ENCODE measurements around the gene SMIM35.

The SMIM35 gene

DNA sequence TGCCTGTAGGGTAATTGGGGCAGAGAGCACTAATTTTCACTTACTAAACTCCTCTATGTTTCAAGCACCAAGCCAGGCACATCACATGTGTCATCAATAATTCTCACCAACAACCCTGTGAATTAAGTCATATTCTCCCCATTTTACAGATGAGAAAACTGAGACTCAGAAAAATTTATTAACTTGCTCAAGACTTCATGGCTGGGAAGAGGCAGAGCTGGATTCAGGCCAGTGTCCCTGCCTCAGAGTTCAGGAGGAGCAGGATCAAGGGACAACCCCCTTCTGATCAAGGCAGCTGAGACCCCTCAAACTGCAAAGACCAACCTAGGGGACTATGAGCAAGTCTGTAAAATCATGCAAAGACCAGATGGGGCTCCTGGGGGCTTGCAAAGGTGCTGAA, 2.1 kb downstream of the SMIM35 start:
- H3K36me3 ChIP-seq (ENCODE audit: control insufficient read depth, insufficient read depth, low read length), result no peaks in the 10 kb centered on the region
- no peak for DNase-seq (ENCODE audit: extremely low read depth, insufficient read length)
- TF ChIP-seq CTCF (IDR thresholded peaks at IDR 0.05; ENCODE audit: insufficient read depth, low read length, poor library complexity, severe bottlenecking), result no peak
- no peaks in the 10 kb centered on the region; the same call in 1 of the 2 replicates for H3K27me3 ChIP-seq (replicated peaks; ENCODE audit: control insufficient read depth, insufficient read depth, low read length)
- H3K4me3 ChIP-seq (replicated peaks; ENCODE audit: low read depth, low read length), result no peak overlapping the region

DNA sequence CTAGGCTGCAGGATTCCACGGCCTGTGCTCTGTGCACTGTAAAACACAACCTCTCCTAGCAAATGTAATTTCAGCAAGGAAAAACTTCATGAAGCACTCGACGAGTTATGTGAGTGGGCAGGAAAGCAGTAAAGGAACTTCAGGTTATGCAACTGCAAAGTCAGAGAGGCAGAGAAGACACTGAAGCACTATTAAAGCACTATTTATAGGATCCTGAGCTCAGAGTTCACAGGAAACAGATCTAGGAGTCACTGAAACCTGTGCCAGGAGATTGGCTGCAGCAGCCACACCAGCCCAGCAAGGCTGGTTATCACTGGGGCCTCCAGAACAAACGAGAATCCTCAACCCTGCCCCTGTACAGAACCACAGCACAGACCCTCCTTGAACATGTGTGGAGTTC, 2.5 kb downstream of the SMIM35 start:
- no peaks in the 10 kb centered on the region for H3K36me3 ChIP-seq (ENCODE audit: control insufficient read depth, insufficient read depth, low read length)
- peaks cover 1% of the 10 kb centered on the region; the same call in 1 of the 2 replicates for H3K27me3 ChIP-seq (replicated peaks; ENCODE audit: control insufficient read depth, insufficient read depth, low read length)
- TF ChIP-seq CTCF (IDR thresholded peaks at IDR 0.05; ENCODE audit: insufficient read depth, low read length, poor library complexity, severe bottlenecking), result no peak
- no peak for DNase-seq (ENCODE audit: extremely low read depth, insufficient read length)
- no peak overlapping the region for H3K4me3 ChIP-seq (replicated peaks; ENCODE audit: low read depth, low read length)

- Histone ChIP-seq H3K36me3 (ENCODE audit: control insufficient read depth, insufficient read depth, low read length) (no peaks in the 10 kb centered on the region), H3K4me3 (replicated peaks; ENCODE audit: low read depth, low read length) (no peak overlapping the region)
- TF ChIP-seq CTCF (IDR thresholded peaks at IDR 0.05; ENCODE audit: insufficient read depth, low read length, poor library complexity, severe bottlenecking), result no peak
These were observed 3.7 kb downstream of the SMIM35 start for GRCh38 chr11:118082880-118083552.

DNA sequence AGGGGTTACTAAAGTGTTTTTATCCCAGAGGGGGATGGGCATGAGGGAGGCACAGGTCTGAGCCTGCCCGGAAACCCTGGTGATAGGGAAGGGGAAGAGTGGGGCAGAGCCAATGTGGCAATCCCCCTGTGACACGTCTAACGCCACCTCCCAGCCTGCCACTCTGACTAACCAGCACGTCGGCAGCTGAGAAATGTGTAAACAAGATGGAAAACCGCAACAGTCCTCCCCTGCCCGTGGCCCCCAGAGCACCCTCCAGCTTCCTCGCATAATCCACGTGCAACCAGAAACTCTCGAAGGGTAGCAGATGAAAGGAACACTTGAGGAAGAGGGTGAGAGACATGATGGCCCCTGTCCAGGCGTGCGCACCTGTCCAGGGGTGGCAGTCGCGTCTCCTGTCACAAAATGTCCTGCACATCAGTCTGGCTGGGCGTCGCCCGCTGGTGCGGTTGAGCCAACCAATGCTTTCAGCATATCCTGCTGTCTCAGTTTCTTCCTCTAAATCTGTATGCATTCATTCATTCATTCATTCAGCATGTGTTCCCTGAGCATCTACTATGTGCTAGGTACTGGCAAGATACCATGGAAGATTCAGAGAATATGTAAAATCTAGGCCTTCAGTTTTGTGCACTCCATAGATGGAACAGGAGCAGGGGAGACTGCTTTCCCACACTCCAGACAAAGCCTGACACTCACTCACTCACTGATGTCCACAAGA, 5.4 kb downstream of the SMIM35 start:
- DNase-seq (ENCODE audit: extremely low read depth, insufficient read length), result no peak
- Histone ChIP-seq H3K4me3 (replicated peaks; ENCODE audit: low read depth, low read length) (no peak overlapping the region), H3K27me3 (replicated peaks; ENCODE audit: control insufficient read depth, insufficient read depth, low read length) (peaks cover 1% of the 10 kb centered on the region; the same call in 1 of the 2 replicates), H3K36me3 (ENCODE audit: control insufficient read depth, insufficient read depth, low read length) (no peaks in the 10 kb centered on the region)
- no peak for TF ChIP-seq CTCF (IDR thresholded peaks at IDR 0.05; ENCODE audit: insufficient read depth, low read length, poor library complexity, severe bottlenecking)

More at GRCh38 chr11:118082880-118083552, 3.7 kb downstream of the SMIM35 start:
- no peak for DNase-seq (ENCODE audit: extremely low read depth, insufficient read length)
- peaks cover 1% of the 10 kb centered on the region; the same call in 1 of the 2 replicates for H3K27me3 ChIP-seq (replicated peaks; ENCODE audit: control insufficient read depth, insufficient read depth, low read length)

DNA sequence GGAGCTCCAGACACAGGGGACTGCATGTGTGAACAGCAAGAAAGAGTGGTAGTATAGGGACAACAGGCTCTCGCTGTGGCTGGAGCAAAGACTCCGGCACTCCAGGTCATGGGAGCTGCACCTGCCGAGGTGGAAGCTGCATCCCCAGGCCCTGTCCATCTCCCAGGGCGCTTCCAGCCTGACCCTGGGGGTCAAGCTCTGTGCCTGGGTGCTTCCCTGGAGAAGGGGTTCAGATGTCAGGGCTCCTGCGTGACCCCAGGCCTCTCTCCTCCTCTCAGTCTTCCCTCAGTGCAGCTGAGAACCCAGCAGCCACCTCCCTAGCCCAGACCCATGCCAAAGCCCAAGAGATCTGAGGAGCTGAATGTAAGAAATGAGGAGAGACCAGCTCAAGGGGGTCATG, 6.5 kb downstream of the SMIM35 start:
- Histone ChIP-seq H3K4me3 (replicated peaks; ENCODE audit: low read depth, low read length) (no peak overlapping the region), H3K36me3 (ENCODE audit: control insufficient read depth, insufficient read depth, low read length) (no peaks in the 10 kb centered on the region), H3K27me3 (replicated peaks; ENCODE audit: control insufficient read depth, insufficient read depth, low read length) (peaks cover 1% of the 10 kb centered on the region; the same call in 1 of the 2 replicates)
- no peak for TF ChIP-seq CTCF (IDR thresholded peaks at IDR 0.05; ENCODE audit: insufficient read depth, low read length, poor library complexity, severe bottlenecking)
- DNase-seq (ENCODE audit: extremely low read depth, insufficient read length), result no peak

Data from GM06990 (cell line).